Activated CD8-positive, alpha-beta memory T cell treated with anti-CD3 and anti-CD28 coated beads, Interleukin-2, amount 50 U/mL, for 24 hours (primary cell): ENCODE data around the gene CEP85L.

Experiments
- DNase-seq: peaks from one replicate; pipeline ENCODE4 v3.0.0-alpha.2; 2020; ENCODE audit errors: extremely low read depth

Gene CEP85L

DNA sequence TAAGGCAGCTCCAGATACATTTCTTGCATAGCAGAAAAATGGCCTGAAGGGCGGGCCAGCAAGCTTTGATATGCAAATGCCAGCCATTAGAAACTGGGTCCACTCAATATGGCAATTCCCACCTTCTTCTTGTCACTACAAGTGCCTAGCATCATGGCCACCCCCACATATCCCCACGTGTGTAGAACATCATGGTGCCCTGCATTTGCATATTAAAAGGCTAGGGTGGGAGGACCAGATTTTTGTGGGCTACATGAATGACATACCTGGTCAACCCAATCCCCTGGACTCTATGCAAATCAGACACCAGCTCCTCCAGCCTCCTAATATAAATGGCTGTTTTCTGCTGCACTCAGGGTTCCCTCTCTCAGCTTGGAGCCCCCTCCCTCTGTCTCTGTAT lies 71.6 kb downstream of the CEP85L start:
- DNase-seq, result no peak

DNA sequence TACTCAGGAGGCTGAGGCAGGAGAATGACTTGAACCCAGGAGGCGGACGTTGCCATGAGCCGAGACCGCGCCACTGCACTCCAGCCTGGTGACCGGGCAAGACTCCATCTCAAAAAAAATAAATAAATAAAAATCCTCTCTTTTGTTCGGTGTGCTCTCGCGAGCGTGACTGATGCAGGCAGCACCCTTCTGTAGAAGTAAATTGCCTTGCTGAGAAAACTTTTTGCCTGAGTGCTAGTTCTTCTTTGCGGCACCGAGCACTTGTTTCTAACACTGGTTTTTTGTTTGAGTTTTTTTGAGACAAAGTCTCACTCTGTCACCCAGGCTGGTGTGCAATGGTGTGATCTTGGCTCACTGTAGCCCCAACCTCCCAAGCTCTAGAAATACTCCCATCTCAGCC lies 72.8 kb downstream of the CEP85L start:
- no peak for DNase-seq

GRCh38 chr6:118577972-118578371 lies 73.4 kb downstream of the CEP85L start:
- DNase-seq, result no peak

DNA sequence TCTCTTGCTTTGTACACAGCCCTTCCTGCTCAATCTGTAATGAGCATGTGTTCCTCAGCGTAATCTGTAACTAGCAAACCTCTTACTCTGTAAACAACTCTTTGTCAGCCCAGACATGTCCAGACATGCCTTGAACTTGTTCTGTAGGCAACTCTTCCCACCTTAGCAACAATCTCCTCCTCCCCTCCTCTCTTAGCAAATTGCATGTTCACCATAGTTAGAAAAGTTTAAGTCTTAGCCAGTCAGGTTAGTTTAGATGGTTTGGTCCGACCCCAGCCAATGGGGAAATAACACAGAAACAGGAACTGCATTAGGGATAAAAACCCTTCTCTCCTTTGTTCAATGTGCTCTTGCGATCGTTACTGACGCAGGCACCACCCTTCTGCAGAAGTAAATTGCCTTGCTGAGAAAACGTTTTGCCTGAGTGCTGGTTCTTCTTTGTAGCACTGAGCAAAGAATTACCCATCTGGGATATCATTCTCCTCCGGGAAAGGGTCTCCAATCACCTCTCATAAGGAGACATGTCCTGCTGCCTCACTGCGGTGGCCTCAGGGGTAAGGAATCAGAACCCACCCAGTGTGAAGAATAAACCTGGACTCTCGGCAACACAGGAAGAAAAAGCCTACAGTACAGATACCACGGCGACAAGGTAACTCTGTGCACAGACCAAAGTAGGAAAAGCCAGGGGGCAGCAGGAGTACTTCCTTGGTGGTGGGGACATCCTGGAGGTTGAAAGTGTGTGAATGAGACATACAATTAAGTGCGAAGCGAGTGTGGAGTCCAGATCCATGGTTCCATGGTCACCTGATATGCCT lies 77.1 kb downstream of the CEP85L start:
- DNase-seq, result no peak

DNA sequence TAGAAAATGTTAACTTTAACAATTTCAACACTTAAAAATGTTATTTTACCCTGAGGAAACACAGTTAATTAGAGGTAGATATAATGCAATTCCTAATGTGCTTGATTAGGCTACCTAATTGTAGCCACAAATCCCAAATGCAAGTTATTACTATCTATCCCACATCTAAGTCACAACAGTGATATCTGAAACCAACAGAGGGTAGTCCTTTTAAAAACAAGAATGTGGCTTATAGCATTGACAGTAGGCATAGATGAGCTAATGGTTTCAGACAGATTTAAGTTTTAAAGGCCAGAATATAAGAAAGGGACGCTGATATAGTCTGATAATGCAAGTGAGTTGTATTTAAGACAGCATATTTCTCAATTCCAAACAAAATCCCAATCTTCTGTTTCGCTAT lies 80.3 kb downstream of the CEP85L start:
- no peak for DNase-seq

- no peak for DNase-seq
These were observed 81.9 kb downstream of the CEP85L start for GRCh38 chr6:118569498-118569897.

GRCh38 chr6:118567974-118568373 lies 83.4 kb downstream of the CEP85L start:
- no peak for DNase-seq

GRCh38 chr6:118565311-118565960 lies 86.0 kb downstream of the CEP85L start:
- no peak for DNase-seq

- no peak for DNase-seq
These were observed 88.4 kb downstream of the CEP85L start for GRCh38 chr6:118562959-118563358.

GRCh38 chr6:118562248-118562647 lies 89.1 kb downstream of the CEP85L start:
- DNase-seq, result no peak

- DNase-seq, result no peak
These were observed 91.7 kb downstream of the CEP85L start for GRCh38 chr6:118559659-118560058.

DNA sequence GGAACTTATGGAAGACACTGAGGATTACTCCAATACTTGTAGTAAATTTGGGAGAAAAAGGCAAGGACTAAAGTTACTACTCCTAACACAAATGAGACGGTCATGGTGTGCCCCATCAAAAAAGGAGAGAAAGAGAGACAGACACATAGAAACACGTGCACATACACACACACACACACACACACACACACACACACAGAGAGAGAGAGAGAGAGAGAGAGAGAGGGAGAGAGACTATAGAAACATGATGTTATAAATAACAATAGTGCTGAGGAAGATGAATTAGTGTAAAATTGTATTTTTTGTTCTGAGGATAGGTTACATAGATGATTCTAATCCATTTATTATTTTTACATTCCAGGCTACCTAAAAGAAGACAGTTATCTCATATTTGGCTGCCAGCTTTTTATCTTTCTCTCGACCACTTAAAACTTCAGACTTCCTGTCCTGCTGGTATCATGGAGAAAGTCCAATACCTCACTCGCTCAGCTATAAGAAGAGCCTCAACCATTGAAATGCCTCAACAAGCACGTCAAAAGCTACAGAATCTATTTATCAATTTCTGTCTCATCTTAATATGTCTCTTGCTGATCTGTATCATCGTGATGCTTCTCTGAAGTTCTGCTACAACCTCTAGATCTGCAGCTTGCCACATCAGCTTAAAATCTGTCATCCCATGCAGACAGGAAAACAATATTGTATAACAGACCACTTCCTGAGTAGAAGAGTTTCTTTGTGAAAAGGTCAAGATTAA lies 92.8 kb downstream of the CEP85L start:
- DNase-seq, result no peak

DNA sequence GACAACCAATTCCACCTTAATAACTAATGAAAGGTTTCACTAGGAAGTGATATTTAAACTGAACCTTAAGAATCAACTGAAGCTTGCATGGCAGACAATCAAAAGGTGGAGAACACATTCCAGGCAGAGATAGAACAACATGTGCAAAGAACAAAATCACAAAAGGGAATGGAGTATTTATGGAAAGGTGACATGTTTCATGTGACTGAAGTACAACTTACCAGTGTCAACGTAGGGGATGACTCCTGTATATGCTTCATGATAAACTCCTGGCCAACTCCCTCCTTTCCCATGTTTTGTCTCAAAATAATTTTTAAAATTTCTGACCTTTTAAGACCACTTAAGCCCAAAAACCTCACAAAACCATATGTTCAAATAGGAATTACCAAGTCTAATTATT lies 96.7 kb downstream of the CEP85L start:
- no peak for DNase-seq

- DNase-seq, result no peak
These were observed 98.3 kb downstream of the CEP85L start for GRCh38 chr6:118553132-118553531.

GRCh38 chr6:118551063-118552053 lies 100.0 kb downstream of the CEP85L start:
- DNase-seq, result no peak

- no peak for DNase-seq
These were observed 102.8 kb downstream of the CEP85L start for GRCh38 chr6:118548613-118549012.

GRCh38 chr6:118548136-118548535 lies 103.3 kb downstream of the CEP85L start, which contains the start of gene PLN:
PLN (plus strand) TSS chr6:118548296; CDS start chr6:118558922, 10,626 bp downstream.
- DNase-seq, result no peak

- DNase-seq, result no peak
These were observed 104.5 kb downstream of the CEP85L start for GRCh38 chr6:118546880-118547218.

GRCh38 chr6:118546164-118546879 lies 105.1 kb downstream of the CEP85L start:
- DNase-seq, result no peak

GRCh38 chr6:118544105-118544504 lies 107.3 kb downstream of the CEP85L start:
- no peak for DNase-seq
